SU-DHL-6 (cell line): Measurements from ENCODE around the gene IQCM.
"Not testable (repeated sequence)": the region's sequence is repeated elsewhere in the genome, so short reads cannot be mapped to it uniquely, and the experiment has no call there.

Experiments
- H2AFZ ChIP-seq: fragments of 200-600 bp; sonication (generic); 2 replicates; pipeline ENCODE4 v1.6.1; 2014; ENCODE audit warnings: low read depth, mild to moderate bottlenecking, moderate library complexity, mixed read lengths, antibody characterized with exemption, low read length; ENCODE audit not compliant: severe bottlenecking
- H3F3A ChIP-seq: fragments of 200-600 bp; shearing (Covaris generic); 2 replicates; pipeline ENCODE4 v1.6.0; 2016; ENCODE audit warnings: antibody characterized with exemption, mild to moderate bottlenecking; ENCODE audit not compliant: insufficient read depth
- H3K27ac ChIP-seq: fragments of 200-600 bp; sonication (generic); 2 replicates; pipeline ENCODE4 v1.5.1; 2016; ENCODE audit warnings: low read depth, mild to moderate bottlenecking, low read length, moderate library complexity, mixed read lengths
- H3K27me3 ChIP-seq: fragments of 200-600 bp; sonication (generic), shearing (Covaris generic); 2 replicates; pipeline ENCODE4 v1.6.0; 2014; ENCODE audit warnings: mild to moderate bottlenecking, low read length
- H3K36me3 ChIP-seq: fragments of 200-600 bp; sonication (generic); 2 replicates; pipeline ENCODE4 v1.6.1; 2014; ENCODE audit warnings: mild to moderate bottlenecking, low read length, mixed read lengths
- H3K4me2 ChIP-seq: fragments of 300-600, 200-600 bp; shearing (Covaris generic), sonication (generic); 2 replicates; pipeline ENCODE4 v1.6.0; 2014; ENCODE audit warnings: low read length, low read depth, mild to moderate bottlenecking; ENCODE audit not compliant: poor library complexity, severe bottlenecking
- H3K4me3 ChIP-seq: fragments of 200-600 bp; sonication (generic); 2 replicates; pipeline ENCODE4 v1.5.1; 2014; ENCODE audit warnings: antibody characterized with exemption, low read length, mild to moderate bottlenecking, mixed read lengths; ENCODE audit not compliant: insufficient read depth, poor library complexity, severe bottlenecking
- H3K79me2 ChIP-seq: fragments of 200-600 bp; sonication (generic); 2 replicates; pipeline ENCODE4 v1.6.1; 2014; ENCODE audit warnings: mild to moderate bottlenecking, low read length, moderate library complexity; ENCODE audit not compliant: insufficient read depth
- H3K9ac ChIP-seq: fragments of 200-600 bp; sonication (generic); 2 replicates; pipeline ENCODE4 v1.7.0; 2014; ENCODE audit warnings: mild to moderate bottlenecking, low read length
- H3K9me2 ChIP-seq: fragments of 200-600 bp; sonication (generic); replicated peaks from 2 replicates; pipeline ENCODE4 v1.6.1; 2014; ENCODE audit warnings: low read length; ENCODE audit not compliant: insufficient read depth
- H3K9me3 ChIP-seq: fragments of 200-600 bp; sonication (generic); 2 replicates; pipeline ENCODE4 v1.6.1; 2014; ENCODE audit warnings: low read length, mixed read lengths; ENCODE audit not compliant: insufficient read depth
- H4K20me1 ChIP-seq: fragments of 200-600 bp; sonication (generic); 2 replicates; pipeline ENCODE4 v1.6.1; 2014; ENCODE audit warnings: low read depth, mild to moderate bottlenecking, antibody characterized with exemption, low read length, moderate library complexity, mixed read lengths
- CTCF ChIP-seq: fragments of 200-600 bp; sonication (generic); IDR thresholded peaks from one replicate; pipeline ENCODE4 v1.5.1; 2017; ENCODE audit warnings: antibody characterized with exemption, mild to moderate bottlenecking, low read length, moderate library complexity; ENCODE audit not compliant: insufficient read depth, poor library complexity, severe bottlenecking
- EZH2phosphoT487 ChIP-seq: fragments of 200-600 bp; sonication (generic), shearing (Covaris generic); conservative IDR thresholded peaks from 2 replicates; pipeline ENCODE4 v1.6.1; 2018; ENCODE audit warnings: mild to moderate bottlenecking, antibody characterized with exemption, low read length, moderate library complexity, mixed read lengths

IQCM gene

GRCh38 chr4:149512501-149512900 lies 303.1 kb downstream of the IQCM start:
- Histone ChIP-seq H3K79me2 (no peaks in the 10 kb centered on the region), H3K9me3 (no peaks in the 10 kb centered on the region), H3K27ac (no peak overlapping the region), H4K20me1 (no peaks in the 10 kb centered on the region), H2AFZ (no peak overlapping the region), H3K36me3 (no peaks in the 10 kb centered on the region), H3K9me2 (no peaks in the 10 kb centered on the region), H3K4me2 (no peak overlapping the region), H3K9ac (no peak overlapping the region), H3F3A (no peaks in the 10 kb centered on the region), H3K27me3 (no peaks in the 10 kb centered on the region), H3K4me3 (no peak overlapping the region)
- TF ChIP-seq EZH2phosphoT487, result no peak
- no peak for TF ChIP-seq CTCF

GRCh38 chr4:149511558-149512298 lies 303.9 kb downstream of the IQCM start:
- Histone ChIP-seq H3K27ac (no peak overlapping the region), H3K36me3 (no peaks in the 10 kb centered on the region), H3K9ac (no peak overlapping the region)

GRCh38 chr4:149507309-149507708 lies 308.3 kb downstream of the IQCM start:
- H4K20me1 ChIP-seq, H3K27me3 ChIP-seq, H3K9ac ChIP-seq, H3K9me2 ChIP-seq, H3K4me3 ChIP-seq, H3K27ac ChIP-seq, H2AFZ ChIP-seq, H3K36me3 ChIP-seq, H3K79me2 ChIP-seq, H3K9me3 ChIP-seq, H3K4me2 ChIP-seq, H3F3A ChIP-seq: not testable (repeated sequence)

More at GRCh38 chr4:149511558-149512298, 303.9 kb downstream of the IQCM start:
- Histone ChIP-seq H3K9me3 (no peaks in the 10 kb centered on the region), H4K20me1 (no peaks in the 10 kb centered on the region), H3K79me2 (no peaks in the 10 kb centered on the region), H3F3A (no peaks in the 10 kb centered on the region), H3K4me2 (no peak overlapping the region), H3K27me3 (no peaks in the 10 kb centered on the region), H3K4me3 (no peak overlapping the region), H2AFZ (no peak overlapping the region), H3K9me2 (no peaks in the 10 kb centered on the region)
- TF ChIP-seq CTCF (no peak), EZH2phosphoT487 (no peak)

GRCh38 chr4:149500806-149501205 lies 314.8 kb downstream of the IQCM start:
- no peak overlapping the region for H3K4me2 ChIP-seq
- H4K20me1 ChIP-seq, result no peaks in the 10 kb centered on the region
- H3K9me2 ChIP-seq, result no peaks in the 10 kb centered on the region

More at GRCh38 chr4:149500806-149501205, 314.8 kb downstream of the IQCM start:
- Histone ChIP-seq H2AFZ (no peak overlapping the region), H3K4me3 (no peak overlapping the region), H3K9me3 (no peaks in the 10 kb centered on the region), H3K9ac (no peak overlapping the region), H3F3A (no peaks in the 10 kb centered on the region), H3K36me3 (no peaks in the 10 kb centered on the region), H3K27ac (no peak overlapping the region), H3K27me3 (no peaks in the 10 kb centered on the region), H3K79me2 (no peaks in the 10 kb centered on the region)
- no peak for TF ChIP-seq EZH2phosphoT487
- no peak for TF ChIP-seq CTCF
